B cell (primary cell): Measurements from ENCODE around the gene DPY19L1.
"Not testable (repeated sequence)": the region's sequence is repeated elsewhere in the genome, so short reads cannot be mapped to it uniquely, and the experiment has no call there.

ENCODE experiments used
- CTCF ChIP-seq: fragments of 200-600 bp; IDR thresholded peaks from one replicate; pipeline ENCODE4 v1.8.0; 2022; ENCODE audit warnings: antibody characterized with exemption, mild to moderate bottlenecking
- EZH2 ChIP-seq: IDR thresholded peaks from 2 replicates; pipeline ENCODE4 v1.6.1; 2012; ENCODE audit warnings: borderline replicate concordance, low read depth, mild to moderate bottlenecking, moderate library complexity, low read length; ENCODE audit not compliant: insufficient read depth, poor library complexity, severe bottlenecking

GRCh38 chr7:35048390-35048789 lies 11.1 kb upstream of the DPY19L1 start:
- TF ChIP-seq CTCF, EZH2: not testable (repeated sequence)
